GM19035 (cell line): ENCODE measurements around the gene TPST1.

Experiments
- ATAC-seq: cut with Tn5 transposase; IDR thresholded peaks from one replicate; pipeline ENCODE4 v1.9.1; 2021; ENCODE audit not compliant: unreplicated experiment

TPST1 gene

GRCh38 chr7:66237906-66238772, 33.0 kb downstream of the TPST1 start:
- no peak for ATAC-seq

DNA sequence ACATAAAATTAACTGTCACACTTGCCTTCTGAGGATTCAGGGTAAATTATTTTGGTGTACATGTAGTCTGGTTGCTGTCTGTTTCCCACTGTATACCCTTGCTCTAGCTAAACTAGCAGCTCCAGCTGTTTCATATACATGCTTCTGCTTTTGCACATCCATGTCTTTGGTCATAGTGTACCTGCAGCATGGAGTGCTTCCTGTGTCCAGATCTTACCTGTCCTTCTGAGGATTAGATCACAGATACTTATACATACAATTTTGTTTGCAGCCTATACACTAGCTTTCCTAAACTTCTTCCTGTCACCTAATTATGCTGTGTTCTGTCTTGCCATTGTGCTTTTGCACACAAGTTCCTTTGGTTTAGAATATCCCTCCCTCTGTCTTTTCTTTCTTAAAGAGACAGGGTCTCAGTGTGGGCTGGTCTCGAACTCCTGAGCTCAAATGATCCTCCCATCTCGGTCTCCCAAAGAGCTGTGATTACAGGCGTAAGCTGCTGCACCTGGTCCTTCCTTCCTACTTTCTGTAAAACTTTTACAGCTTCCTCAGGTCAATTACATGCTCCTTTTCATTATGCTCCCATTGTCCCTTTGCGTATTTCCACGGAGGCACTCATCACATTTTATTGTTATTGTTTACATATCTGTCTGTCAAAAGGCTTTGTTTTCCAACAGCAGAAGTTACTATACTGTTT, 33.8 kb downstream of the TPST1 start:
- ATAC-seq = no peak

- no peak for ATAC-seq
Observed at GRCh38 chr7:66239467-66239856, 34.3 kb downstream of the TPST1 start.

- ATAC-seq = no peak
Observed at GRCh38 chr7:66245008-66245407, 39.9 kb downstream of the TPST1 start.

DNA sequence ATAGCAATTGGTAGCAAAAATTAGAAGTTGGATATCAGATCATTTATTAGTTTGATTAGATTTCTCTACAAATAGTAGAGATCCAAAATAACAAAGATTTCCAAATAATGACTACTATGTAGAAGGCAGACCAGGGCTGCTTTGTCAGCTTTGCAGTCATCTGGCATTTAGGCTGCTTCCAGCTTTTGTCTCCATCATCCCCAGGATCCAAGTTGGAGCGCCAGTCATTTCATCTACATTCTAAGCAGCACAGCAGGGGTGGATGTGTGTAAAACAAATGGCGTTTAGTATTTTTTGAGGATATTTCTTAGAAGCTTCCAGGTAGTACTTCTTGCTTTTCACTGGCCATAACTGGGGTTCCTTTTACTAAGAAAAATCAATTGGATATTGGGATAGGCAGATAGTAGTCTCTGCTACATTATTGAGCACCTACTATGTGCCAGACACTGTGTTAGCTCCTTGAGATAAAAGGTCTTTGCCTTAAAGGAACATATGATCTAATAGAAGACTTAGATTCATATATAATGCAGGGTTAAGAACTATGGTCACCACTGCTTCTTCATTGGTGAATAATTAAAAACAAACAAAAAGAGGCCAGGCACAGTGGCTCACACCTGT, 41.5 kb downstream of the TPST1 start:
- no peak for ATAC-seq

- no peak for ATAC-seq
Observed at GRCh38 chr7:66247380-66248078, 42.4 kb downstream of the TPST1 start.

DNA sequence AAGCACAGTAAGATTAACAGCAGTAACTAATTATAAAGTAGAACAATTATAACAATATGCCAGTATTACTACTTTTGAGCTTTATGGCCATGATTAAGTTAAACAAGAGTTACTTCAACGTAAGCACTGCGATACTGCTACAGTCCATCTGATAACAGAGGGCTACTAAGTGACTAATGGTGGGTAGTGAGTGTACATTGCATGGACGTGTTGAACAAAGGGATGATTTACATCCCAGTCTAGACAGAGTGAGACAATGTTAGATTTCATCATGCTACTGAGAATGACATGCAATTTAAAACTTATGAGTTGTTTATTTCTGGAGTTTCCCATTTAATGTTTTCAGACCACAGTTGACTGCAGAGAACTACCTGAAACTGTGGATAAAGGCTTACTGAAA, 45.6 kb downstream of the TPST1 start:
- ATAC-seq = no peak

DNA sequence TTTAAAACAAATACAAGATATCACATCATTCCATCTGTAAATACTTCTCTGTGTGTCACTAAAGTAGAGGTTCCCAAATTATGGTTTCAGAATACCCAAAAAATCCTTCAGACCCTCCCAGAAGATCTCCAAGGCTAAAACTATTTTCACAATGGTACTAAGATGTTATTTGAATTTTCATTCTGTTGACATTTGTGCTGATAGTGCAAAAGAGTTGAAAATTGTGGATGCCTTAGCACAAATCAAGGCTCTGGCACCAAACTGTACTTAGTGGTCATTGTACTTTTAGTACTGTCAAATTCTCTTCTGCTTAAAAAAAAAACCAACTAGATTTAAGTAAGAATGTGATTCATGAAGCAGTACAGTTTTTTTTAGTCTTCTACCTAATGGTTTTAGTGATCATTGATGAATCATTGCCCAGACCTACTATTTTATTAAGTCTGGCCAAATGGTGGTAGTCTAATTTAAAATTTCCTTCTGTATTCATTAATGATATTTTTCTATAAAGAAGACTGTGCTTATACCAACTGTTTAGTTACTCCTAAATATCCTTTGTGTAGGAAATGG, 50.5 kb downstream of the TPST1 start:
- no peak for ATAC-seq

DNA sequence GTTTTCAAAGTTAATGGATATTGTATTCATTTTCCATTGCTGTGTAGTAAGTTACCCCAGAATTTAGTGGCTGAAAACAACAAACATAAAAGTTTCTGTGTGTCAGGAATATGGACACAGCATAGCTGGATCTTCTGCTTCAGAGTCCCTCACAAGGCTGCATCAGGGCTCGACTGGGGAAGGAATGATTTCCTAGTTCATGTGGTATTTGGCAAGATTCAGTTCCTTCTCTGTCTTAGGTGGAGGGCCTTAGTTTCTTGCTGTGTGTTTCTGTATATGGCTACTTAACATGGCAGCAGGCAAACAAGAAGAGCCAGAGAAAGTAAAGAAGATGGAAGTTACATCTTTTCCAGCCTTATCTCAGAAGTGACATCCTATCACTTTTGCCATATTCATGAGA, 51.1 kb downstream of the TPST1 start:
- no peak for ATAC-seq

DNA sequence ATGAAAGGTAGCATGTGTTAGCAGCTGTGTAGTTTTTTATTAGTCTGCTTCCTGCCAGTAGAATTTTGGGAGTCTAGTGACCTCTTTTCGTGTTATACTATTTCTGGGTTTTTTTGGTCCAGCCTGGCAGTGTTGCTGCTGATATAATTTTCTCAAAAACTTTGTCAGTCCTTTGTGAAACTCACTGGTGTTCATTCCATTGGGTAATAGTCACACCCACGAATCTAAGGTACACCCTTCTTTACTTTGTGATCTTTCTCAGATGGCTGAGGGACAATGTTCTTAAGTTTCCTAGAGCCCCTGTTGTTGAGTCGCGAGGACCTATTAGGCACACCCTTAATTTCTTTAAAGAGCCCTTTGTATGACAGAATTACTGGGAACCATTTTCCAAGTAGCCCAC, 52.3 kb downstream of the TPST1 start:
- ATAC-seq = no peak

- ATAC-seq = no peak
Observed at GRCh38 chr7:66258409-66258808, 53.3 kb downstream of the TPST1 start.

DNA sequence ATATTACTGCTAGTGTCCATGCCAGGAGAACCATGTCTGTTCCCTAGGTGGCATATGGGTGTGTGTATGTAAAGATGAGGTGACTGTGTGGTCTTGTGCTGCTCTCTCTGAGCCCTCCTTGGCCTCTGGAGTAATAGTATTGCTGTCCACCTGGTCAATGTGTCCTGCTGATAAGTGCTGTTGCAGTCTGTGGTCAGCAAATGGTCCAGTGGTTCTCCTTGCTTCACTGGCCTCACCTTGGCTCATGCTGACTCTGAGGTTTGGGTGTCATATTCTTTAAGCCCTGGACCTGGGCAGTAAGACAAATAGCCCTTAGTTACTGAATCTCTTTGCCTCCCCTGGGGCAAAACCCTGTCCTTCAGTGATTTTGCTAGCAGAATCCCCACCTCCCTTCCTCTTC, 56.8 kb downstream of the TPST1 start:
- ATAC-seq = no peak

- ATAC-seq = no peak
Observed at GRCh38 chr7:66263936-66264335, 58.8 kb downstream of the TPST1 start.

DNA sequence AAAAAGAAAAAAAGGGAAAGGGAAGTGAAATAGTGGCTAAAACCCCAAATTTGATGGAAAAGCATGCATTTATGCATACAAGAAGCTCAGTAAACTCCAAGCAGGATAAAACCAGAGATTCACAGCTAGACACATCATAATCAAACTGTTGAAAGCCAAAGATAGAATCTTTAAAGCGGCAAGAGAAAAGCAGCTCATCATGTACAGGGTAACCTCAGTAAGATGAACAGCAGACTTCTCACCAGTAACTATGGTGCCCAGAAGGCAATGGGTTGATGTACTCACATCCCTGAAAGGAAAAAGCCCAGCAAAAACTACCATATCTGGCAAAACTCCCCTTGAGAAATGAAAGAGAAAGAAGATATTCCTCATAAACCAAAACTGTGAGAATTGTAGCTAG, 60.4 kb downstream of the TPST1 start:
- ATAC-seq = no peak

DNA sequence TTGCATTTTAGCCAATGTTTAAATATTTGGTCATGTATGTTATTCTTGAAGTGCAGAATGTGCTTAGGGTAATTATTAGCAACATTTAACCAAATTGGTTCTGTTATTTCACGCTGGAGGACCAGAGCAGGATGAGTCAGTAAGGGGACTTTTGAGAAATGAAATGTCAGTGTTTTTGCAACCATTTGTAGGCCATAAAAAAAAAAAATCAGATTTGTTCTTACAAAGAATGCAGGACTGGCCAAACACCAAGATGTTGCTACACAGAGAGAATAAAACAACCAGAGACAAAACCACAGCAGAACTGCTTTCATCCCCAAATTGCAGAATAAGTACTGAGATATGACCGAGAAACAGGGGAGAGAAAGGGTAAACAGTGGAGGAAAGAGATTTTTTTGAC, 62.1 kb downstream of the TPST1 start:
- ATAC-seq = no peak

GRCh38 chr7:66269978-66270377, 64.8 kb downstream of the TPST1 start:
- no peak for ATAC-seq

- no peak for ATAC-seq
Observed at GRCh38 chr7:66272321-66272720, 67.2 kb downstream of the TPST1 start.

- ATAC-seq = no peak
Observed at GRCh38 chr7:66276363-66276762, 71.2 kb downstream of the TPST1 start.

GRCh38 chr7:66277492-66277891, 72.4 kb downstream of the TPST1 start:
- ATAC-seq = no peak

DNA sequence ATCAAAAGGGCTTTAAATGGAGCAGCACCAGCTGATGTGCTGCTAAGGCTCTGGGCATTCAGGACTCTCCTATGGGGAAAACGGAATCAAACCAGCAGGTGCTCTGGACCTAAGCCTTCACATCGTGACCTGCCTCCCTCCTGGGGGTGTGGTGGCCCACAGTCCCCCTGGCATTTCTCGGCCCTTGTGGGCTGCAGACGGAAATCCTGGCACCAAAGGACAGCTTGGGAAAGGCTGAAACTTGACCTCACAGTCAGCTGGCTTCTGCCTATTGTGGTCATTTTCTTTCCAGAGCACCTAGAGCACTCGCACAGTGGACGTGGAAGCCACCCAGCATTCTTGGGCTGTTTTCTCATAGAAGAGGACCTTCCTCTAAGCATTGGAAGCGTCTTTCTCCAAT, 74.8 kb downstream of the TPST1 start:
- ATAC-seq = no peak
